DMS 273 treated with DMSO at 0.1 percent for 48 hours (cell line): Measurements from ENCODE around the gene CDC6.

Source experiments
- DNase-seq: peaks from one replicate; lab custom pipeline; 2025; lab: John Stamatoyannopoulos, UW

The CDC6 gene

GRCh38 chr17:40287494-40288369 is at the start of gene CDC6:
CDC6 (plus strand) TSS chr17:40287879; CDS start chr17:40289421, 1,542 bp downstream.
- peak; percentile 99 for DNase-seq

- DNase-seq, result no peak
Observed at GRCh38 chr17:40241252-40241834, 46.3 kb upstream of the CDC6 start.

DNA sequence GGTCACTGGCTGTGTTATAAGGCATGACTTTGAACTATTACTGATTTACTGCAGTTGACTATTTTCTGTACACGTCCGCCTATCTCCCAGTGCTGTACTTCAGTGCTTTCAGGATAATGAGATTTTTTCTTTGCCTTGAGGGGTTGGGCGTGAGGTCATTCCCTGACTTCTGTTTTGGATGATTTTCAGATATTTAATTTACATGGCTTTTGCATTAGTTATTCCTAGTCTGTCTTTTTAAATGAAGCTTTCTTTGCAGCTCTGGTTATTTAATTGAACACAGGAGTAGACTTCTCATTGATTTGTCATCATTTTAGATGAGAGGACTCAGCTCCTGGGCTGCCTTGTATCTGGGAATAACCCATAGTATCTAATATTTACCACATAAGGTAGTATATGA is 44.9 kb upstream of the CDC6 start:
- DNase-seq, result no peak

DNA sequence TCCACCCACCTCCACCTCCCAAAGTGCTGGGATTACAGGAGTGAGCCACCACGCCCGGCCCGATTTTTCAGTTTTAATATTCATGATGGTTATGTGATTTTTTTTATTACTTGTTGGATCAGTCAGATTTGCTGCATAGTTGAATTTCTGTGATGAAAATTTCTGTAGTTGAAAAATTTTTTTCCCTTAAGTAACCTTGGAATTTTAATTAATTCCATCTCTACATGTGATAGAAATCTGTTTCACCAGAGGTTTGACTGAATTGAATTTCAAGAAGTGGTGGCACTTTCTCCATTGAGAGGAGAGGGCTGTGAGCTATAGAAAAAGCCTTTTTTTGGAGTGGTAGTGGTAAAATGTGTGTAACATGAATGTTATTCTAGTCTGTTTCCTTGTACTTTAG is 43.9 kb upstream of the CDC6 start:
- no peak for DNase-seq

DNA sequence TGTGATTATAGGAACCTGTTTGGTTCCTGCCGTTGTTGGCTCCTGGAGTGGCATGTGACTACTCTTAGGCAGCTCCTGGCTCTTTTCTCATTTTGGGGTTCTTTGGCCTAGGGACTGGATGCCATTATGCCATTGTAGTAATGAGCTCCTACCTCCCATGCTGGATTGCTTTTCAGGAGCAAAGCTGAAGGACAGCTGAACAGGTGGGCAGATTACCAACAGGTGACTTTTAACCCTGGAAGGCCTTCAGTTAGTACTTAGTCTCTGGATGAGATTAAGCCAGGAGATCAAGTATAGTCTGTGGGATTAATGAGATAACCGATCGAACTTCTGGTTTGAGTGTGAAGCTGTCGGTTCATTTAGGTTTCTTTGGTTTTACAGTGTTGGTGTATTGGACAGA is 43.4 kb upstream of the CDC6 start:
- no peak for DNase-seq

- no peak for DNase-seq
Observed at GRCh38 chr17:40247926-40248495, 39.7 kb upstream of the CDC6 start.

- DNase-seq, result no peak
Observed at GRCh38 chr17:40248507-40248906, 39.2 kb upstream of the CDC6 start.

DNA sequence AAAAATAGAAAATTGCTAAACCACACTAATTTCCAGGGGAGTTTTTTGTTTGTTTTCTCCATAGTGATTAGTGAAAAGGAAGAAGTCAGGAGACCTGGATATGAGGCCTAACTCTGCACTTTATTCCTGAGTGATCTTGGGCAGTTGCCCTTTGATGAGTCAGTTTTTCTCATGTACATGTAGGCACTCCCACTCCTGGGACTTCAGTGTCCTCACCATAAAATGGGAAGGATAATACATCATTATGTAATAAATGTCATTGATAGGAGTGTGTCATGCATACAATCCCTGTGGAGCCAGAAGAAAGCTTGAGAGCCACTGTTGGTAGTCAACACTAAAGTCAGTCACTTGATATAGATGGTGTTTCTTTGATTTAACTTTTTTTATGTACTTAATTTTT is 36.1 kb upstream of the CDC6 start:
- DNase-seq, result no peak

DNA sequence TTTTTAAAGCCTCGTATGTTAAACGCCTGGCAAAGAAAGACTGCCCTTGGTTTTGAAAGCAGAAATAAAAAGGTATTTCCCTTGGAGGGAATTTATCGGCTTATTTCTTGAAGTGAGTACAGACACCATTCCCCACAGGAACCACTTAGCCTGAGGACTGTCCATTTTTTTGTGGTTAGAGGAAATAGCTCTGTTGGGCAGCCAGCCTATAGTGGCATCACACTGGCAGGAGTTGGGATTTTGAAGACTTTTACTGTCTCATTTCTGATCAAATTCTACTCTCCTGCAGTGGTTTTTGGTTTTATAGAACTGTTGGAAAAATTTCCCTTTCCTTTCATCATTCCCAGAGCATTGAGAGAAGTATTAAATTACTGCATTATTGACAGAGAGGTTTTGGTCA is 34.1 kb upstream of the CDC6 start:
- no peak for DNase-seq

DNA sequence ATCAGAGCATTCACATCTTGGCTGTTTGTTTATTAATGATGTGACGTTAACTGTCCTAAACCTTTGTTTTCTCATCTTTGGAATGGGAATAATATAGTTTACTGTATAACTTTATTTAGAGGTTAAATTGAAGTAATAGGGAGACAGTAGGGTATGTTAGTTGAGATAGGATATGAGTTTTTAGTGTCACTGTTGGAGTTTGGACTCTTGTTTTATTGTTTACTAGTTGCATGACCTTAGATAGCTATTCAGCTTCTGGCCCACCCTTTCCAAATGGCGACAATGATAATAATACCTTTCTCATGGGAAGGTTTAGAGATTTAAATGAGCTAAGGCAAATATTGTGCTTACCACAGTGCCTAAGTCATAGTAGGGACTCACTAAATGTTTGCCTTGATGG is 28.2 kb upstream of the CDC6 start:
- no peak for DNase-seq

DNA sequence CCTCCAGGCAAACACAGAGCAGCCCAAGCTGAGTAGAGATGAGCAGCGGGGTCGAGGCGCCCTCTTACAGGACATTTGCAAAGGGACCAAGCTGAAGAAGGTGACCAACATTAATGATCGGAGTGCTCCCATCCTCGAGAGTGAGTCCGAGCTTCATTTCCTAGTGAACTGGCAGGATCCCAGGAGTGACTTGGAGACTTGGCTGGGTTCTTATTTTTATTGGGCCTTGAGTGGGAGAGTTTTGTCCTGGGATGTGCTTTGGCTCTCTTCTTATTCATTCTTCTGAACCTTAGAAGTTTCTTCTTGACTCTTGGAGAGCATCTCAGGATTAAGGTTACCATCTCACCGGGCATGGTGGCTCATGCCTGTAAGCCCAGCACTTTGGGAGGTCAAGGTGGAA is 27.2 kb upstream of the CDC6 start:
- DNase-seq, result no peak

- DNase-seq, result no peak
Observed at GRCh38 chr17:40264458-40265185, 23.1 kb upstream of the CDC6 start.

- DNase-seq, result no peak
Observed at GRCh38 chr17:40265337-40265736, 22.3 kb upstream of the CDC6 start.

DNA sequence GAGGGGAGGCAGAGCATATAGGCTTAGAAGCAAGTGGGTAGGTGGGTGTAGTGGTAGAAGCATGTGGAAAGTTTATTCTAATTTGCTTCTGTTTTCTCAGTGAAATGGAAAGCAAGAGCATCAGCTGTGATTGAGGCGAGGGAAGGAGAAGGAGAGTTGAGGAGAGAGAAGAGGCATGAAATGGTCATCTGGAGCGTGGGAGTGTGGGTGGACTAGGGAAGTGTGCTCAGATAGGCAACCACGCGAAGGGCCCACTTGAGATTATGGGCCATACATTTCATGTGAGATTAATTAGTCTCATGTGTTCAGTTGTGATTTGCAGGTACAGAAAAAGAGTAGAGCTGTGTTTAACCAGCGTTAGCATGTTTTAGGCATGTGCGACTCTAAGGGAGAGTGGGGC is 20.8 kb upstream of the CDC6 start:
- DNase-seq, result no peak

DNA sequence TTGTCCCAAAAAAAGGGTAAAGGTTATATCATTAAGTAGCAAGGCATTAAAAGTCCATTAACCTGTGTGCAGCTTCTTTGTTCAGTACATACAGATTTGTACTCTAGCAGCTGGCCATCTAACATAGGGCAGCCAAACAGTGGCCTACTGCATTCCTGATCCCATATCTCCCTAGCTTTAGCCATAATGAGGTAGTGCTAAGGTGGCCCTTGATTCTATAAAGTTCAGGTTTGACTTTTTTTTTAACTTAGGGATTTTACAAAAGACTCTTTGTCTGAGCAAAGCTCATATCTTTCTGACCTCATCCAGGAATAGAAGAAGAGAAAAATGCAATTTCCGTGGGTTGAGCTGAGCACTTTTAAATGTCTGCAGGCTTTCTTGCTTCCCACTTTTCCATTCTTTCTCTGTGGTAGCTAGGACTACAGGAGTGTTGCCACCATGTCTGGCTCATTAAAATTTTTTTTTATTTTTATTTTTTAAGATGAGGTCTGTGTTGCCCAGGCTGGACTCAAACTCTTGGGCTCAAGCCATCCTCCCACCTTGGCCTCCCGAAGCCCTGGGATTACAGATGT is 19.5 kb upstream of the CDC6 start:
- DNase-seq, result no peak

DNA sequence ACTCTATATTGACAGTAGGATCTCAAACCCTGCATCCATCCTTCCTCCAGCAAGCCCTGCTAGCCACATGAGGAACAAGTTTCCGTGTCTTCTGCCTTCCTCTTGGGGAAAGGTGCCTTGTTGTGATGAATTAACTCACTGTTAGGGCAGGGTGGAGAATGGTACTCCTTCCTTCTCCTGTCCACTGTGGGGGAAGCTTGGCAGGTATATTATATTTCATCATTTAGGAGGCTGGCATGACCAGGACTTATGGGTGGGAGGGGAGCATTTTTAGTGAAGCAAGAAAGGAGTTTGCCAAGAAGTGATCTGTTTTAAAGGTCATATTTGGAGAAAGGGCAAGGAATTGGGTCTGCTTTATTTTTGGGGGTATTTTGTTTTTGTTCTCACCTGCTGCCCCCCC is 9.3 kb upstream of the CDC6 start:
- DNase-seq, result no peak

DNA sequence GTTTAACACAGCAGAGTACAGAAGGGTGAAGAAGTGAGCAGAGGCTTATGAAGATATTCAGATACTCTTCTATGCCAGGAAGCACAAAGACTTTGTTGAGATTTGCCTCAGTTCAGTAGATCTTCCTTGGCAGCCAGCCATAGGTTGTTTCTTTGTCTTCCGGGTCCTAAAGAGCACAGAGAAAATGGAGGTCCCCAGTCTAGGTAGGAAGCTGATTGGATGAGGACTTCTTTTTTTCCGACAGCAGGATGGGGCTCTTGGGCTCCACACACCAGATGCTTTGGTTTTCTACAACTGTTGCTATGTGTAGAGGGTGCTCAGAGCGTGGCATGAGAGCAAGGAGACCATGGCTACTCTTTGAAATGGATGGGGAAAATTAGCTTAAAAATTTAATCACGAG is 8.3 kb upstream of the CDC6 start:
- no peak for DNase-seq

DNA sequence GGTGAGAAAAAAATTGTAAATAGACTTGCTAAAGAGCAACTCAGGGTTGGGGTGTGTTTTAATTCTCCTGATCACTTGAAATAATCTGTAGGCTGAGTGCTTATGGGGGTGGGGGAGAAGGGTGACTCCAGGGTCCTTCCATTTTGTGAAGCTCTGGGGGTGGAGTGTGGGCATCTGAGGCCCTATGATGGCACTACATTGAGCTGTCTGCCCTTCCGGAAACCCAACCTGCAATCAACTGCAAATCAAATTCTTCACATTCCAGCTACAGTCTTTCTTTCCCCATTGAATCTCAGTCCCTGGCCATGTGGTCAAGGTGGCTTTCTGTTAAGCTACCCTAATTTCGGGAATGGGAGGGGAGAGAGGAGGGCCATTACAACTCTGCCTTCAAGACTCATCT is 6.0 kb upstream of the CDC6 start:
- no peak for DNase-seq

DNA sequence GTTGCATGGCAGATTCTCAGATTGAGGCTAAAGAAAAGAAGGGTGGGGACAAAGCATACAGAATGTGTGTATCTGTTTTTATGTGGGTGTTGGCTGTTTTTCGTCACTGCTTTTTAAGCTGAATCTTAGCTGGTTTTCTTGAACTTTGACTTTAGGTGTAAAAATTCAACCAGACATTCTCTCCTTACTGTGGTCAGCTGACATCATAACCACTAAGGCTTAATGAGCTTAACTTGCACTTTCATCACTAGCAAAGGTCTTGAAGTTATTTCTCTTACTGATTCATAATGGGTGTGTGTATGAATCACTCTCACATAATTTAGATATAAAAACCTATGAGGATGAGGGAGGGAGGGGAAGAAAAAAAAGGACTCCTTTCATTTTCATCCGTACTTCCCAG is 4.0 kb upstream of the CDC6 start:
- DNase-seq, result no peak

GRCh38 chr17:40284085-40284713 is 3.5 kb upstream of the CDC6 start:
- DNase-seq, result no peak

DNA sequence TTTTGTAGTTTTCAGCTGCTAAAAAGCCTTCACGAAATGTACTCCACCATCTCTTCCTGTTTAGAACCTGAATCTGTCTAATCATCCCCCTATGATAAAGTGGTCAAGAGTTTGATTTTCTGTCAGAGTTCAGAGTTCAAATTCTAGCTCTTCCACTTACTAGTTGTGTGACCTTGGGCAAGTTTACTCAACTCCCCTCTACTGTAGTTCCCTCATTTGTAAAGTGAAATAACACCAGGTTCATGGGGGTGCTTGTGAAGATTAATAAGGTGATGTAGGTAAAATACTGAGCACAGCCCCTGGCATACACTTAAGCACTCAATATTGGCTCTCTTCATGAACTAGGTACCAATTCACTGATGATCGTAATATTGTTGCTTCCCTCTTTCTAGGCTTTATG is 1.2 kb upstream of the CDC6 start:
- DNase-seq, result no peak

- no peak for DNase-seq
Observed at GRCh38 chr17:40287159-40287493, 553 bp upstream of the CDC6 start.
